Right atrium auricular region (tissue), 2 donors: ENCODE data around the gene UVSSA. TPM values are rescaled to one million over a fixed set of nuclear protein-coding genes. Genes with fewer than 3 reads are reported as not detected.
A peak's percentile ranks its signal among the peaks of the same experiment; 100 is the strongest.

Experiments used
- DNase-seq: peaks from one replicate; pipeline ENCODE4 v3.0.0-alpha.2; 2019; ENCODE audit warnings: low spot score
- H3K27ac ChIP-seq, 2 donors: fragments of 200-600 bp; sonication (generic); 1 replicate in 1 of 2; 2 replicates in 1 of 2; pipeline ENCODE4 v1.5.1; 2016 to 2019
- H3K27me3 ChIP-seq, 2 donors: fragments of 200-600 bp; sonication (generic); one replicate each; pipeline versions ENCODE4 v1.5.1 to v1.6.0; 2017 to 2019
- H3K36me3 ChIP-seq: fragments of 200-600 bp; sonication (generic); one replicate; pipeline ENCODE4 v1.5.1; 2016
- H3K4me1 ChIP-seq, 2 donors: fragments of 200-600 bp; sonication (generic); one replicate each; pipeline versions ENCODE4 v1.5.1 to v1.6.0; 2017 to 2019
- H3K4me3 ChIP-seq, 2 donors: fragments of 200-600 bp; sonication (generic); 1 replicate in 1 of 2; 2 replicates in 1 of 2; pipeline ENCODE4 v1.5.1; 2017 to 2019; ENCODE audit warnings: mild to moderate bottlenecking in 1 of 2, moderate library complexity in 1 of 2
- H3K9me3 ChIP-seq, 2 donors: fragments of 200-600 bp; sonication (generic); one replicate each; pipeline ENCODE4 v1.5.1; 2019
- CTCF ChIP-seq, 2 donors: fragments of 200-600 bp; sonication (generic); IDR thresholded peaks; one replicate each; pipeline ENCODE4 v1.5.1; 2019; ENCODE audit warnings: antibody characterized with exemption in 2 of 2
- total RNA-seq, 2 donors: library from RNA; depleted of rRNA; stranded (reverse); fragments of >200 nt; gene quantifications; one replicate each; pipeline ENCODE4 v1.1.0, GENCODE V29; 2016

Gene UVSSA
- total RNA-seq, 2 donors from 2014 or later, result 4.4 to 7.5 TPM

GRCh38 chr4:1345903-1346780 is 866 bp upstream of the UVSSA start:
- H3K4me1 ChIP-seq, result peaks cover 0 to 25% of the 10 kb centered on the region in 2 donors
- peak; percentile 61 for DNase-seq
- H3K27me3 ChIP-seq, result no peaks in the 10 kb centered on the region
- peak overlapping the region; percentile 74 to 99 for H3K4me3 ChIP-seq
- H3K36me3 ChIP-seq, result peaks cover 7% of the 10 kb centered on the region
- peak overlapping the region; percentile 94 to 98 for H3K27ac ChIP-seq
- H3K9me3 ChIP-seq, result no peaks in the 10 kb centered on the region
- TF ChIP-seq CTCF (IDR thresholded peaks at IDR 0.05), result no peak

GRCh38 chr4:1347410-1347864 is 429 bp downstream of the UVSSA start:
- peak; percentile 93 for DNase-seq
- H3K4me1 ChIP-seq, result peaks cover 0 to 29% of the 10 kb centered on the region in 2 donors
- TF ChIP-seq CTCF (IDR thresholded peaks at IDR 0.05), result no peak

GRCh38 chr4:1348014-1348513 is 1.1 kb downstream of the UVSSA start:
- H3K4me1 ChIP-seq, result peaks cover 0 to 29% of the 10 kb centered on the region in 2 donors
- peak overlapping the region; percentile 67 to 99 for H3K4me3 ChIP-seq
- DNase-seq, result no peak

More at GRCh38 chr4:1347410-1347864, 429 bp downstream of the UVSSA start:
- Histone ChIP-seq H3K27me3 (no peaks in the 10 kb centered on the region), H3K4me3 (peak overlapping the region; percentile 67 to 99), H3K27ac (peak overlapping the region; percentile 97 to 98), H3K36me3 (peaks cover 3% of the 10 kb centered on the region), H3K9me3 (no peaks in the 10 kb centered on the region)

GRCh38 chr4:1348746-1349145 is 1.7 kb downstream of the UVSSA start:
- Histone ChIP-seq H3K36me3 (peaks cover 3% of the 10 kb centered on the region), H3K4me1 (peaks cover 0 to 29% of the 10 kb centered on the region in 2 donors), H3K9me3 (no peaks in the 10 kb centered on the region), H3K4me3 (no peak overlapping the region), H3K27me3 (no peaks in the 10 kb centered on the region), H3K27ac (no peak overlapping the region)
- no peak for TF ChIP-seq CTCF (IDR thresholded peaks at IDR 0.05)
- DNase-seq, result no peak

More at GRCh38 chr4:1348014-1348513, 1.1 kb downstream of the UVSSA start:
- H3K27me3 ChIP-seq, result no peaks in the 10 kb centered on the region
- no peak for TF ChIP-seq CTCF (IDR thresholded peaks at IDR 0.05)
- H3K27ac ChIP-seq, result peak overlapping the region; percentile 97 to 98
- peaks cover 3% of the 10 kb centered on the region for H3K36me3 ChIP-seq
- no peaks in the 10 kb centered on the region for H3K9me3 ChIP-seq

- no peak overlapping the region for H3K27ac ChIP-seq
- peaks cover 3% of the 10 kb centered on the region for H3K36me3 ChIP-seq
- no peak for DNase-seq
- no peak for TF ChIP-seq CTCF (IDR thresholded peaks at IDR 0.05)
- peaks cover 0 to 29% of the 10 kb centered on the region in 2 donors for H3K4me1 ChIP-seq
- no peak overlapping the region for H3K4me3 ChIP-seq
- no peaks in the 10 kb centered on the region for H3K27me3 ChIP-seq
- H3K9me3 ChIP-seq, result no peaks in the 10 kb centered on the region
Observed at GRCh38 chr4:1349359-1350168, 2.6 kb downstream of the UVSSA start.
